ENCODE results near the gene NEXN.

GRCh38 chr1:77942400-77943140, 54.1 kb downstream of the NEXN start:
- TF ChIP-seq, protein P1, sequence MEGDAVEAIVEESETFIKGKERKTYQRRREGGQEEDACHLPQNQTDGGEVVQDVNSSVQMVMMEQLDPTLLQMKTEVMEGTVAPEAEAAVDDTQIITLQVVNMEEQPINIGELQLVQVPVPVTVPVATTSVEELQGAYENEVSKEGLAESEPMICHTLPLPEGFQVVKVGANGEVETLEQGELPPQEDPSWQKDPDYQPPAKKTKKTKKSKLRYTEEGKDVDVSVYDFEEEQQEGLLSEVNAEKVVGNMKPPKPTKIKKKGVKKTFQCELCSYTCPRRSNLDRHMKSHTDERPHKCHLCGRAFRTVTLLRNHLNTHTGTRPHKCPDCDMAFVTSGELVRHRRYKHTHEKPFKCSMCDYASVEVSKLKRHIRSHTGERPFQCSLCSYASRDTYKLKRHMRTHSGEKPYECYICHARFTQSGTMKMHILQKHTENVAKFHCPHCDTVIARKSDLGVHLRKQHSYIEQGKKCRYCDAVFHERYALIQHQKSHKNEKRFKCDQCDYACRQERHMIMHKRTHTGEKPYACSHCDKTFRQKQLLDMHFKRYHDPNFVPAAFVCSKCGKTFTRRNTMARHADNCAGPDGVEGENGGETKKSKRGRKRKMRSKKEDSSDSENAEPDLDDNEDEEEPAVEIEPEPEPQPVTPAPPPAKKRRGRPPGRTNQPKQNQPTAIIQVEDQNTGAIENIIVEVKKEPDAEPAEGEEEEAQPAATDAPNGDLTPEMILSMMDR (conservative IDR thresholded peaks at IDR 0.05; ENCODE audit: low read length), result no peak
- TF ChIP-seq EZH2phosphoT487 (IDR thresholded peaks at IDR 0.05; ENCODE audit: borderline replicate concordance, low read depth, low read length), result no peak

Measured in OCI-LY7 (cell line).